GM10847 (cell line): ENCODE measurements around the gene MVP.
A peak's percentile ranks its signal among the peaks of the same experiment; 100 is the strongest.

Source experiments
- POLR2A ChIP-seq: IDR thresholded peaks from 2 replicates; pipeline ENCODE4 v1.6.1; 2011; ENCODE audit not compliant: insufficient read length; ENCODE audit errors: extremely low read depth

The MVP gene

GRCh38 chr16:29820271-29820701, at the start of gene MVP:
TSS of gene MVP (plus strand) at chr16:29820462. CDS start at chr16:29830550, 10,088 bp downstream.
- no peak for TF ChIP-seq POLR2A

GRCh38 chr16:29774730-29775129, 45.5 kb upstream of the MVP start:
- TF ChIP-seq POLR2A = no peak

- no peak for TF ChIP-seq POLR2A
Measured at GRCh38 chr16:29775742-29776408, 44.4 kb upstream of the MVP start.

GRCh38 chr16:29777576-29778350, 42.5 kb upstream of the MVP start, which contains the start of gene ZG16:
TSS of gene ZG16 (plus strand) at chr16:29778256. CDS start at chr16:29779267, 1,011 bp downstream.
- no peak for TF ChIP-seq POLR2A

- no peak for TF ChIP-seq POLR2A
Measured at GRCh38 chr16:29779474-29779873, 40.8 kb upstream of the MVP start.

GRCh38 chr16:29784157-29784556, 36.1 kb upstream of the MVP start:
- no peak for TF ChIP-seq POLR2A

- no peak for TF ChIP-seq POLR2A
Measured at GRCh38 chr16:29784901-29785500, 35.3 kb upstream of the MVP start.

GRCh38 chr16:29789775-29790182, 30.5 kb upstream of the MVP start:
- TF ChIP-seq POLR2A = no peak

GRCh38 chr16:29790183-29790948, 29.9 kb upstream of the MVP start, which contains the start of gene KIF22:
TSS of gene KIF22 (plus strand) at chr16:29790751. CDS start at chr16:29790760, 9 bp downstream.
- TF ChIP-seq POLR2A = peak; percentile 70

GRCh38 chr16:29790949-29791844, 29.1 kb upstream of the MVP start:
- no peak for TF ChIP-seq POLR2A

- TF ChIP-seq POLR2A = no peak
Measured at GRCh38 chr16:29791845-29792807, 28.1 kb upstream of the MVP start.

- no peak for TF ChIP-seq POLR2A
Measured at GRCh38 chr16:29794231-29794710, 26.0 kb upstream of the MVP start.

- no peak for TF ChIP-seq POLR2A
Measured at GRCh38 chr16:29802416-29802935, 17.8 kb upstream of the MVP start.
